ENCODE data around the gene AMDHD1. TPM values are rescaled to one million over a fixed set of nuclear protein-coding genes. Genes with fewer than 3 reads are reported as not detected.

Gene AMDHD1
- total RNA-seq, 1 experiment from 2014 or later = 21.6 TPM

GRCh38 chr12:95993907-95994306 lies 50.8 kb downstream of the AMDHD1 start:
- no peak for DNase-seq (ENCODE audit: extremely low read depth, low read depth)

GRCh38 chr12:95994476-95994875 lies 51.3 kb downstream of the AMDHD1 start:
- no peak for DNase-seq (ENCODE audit: extremely low read depth, low read depth)

DNA sequence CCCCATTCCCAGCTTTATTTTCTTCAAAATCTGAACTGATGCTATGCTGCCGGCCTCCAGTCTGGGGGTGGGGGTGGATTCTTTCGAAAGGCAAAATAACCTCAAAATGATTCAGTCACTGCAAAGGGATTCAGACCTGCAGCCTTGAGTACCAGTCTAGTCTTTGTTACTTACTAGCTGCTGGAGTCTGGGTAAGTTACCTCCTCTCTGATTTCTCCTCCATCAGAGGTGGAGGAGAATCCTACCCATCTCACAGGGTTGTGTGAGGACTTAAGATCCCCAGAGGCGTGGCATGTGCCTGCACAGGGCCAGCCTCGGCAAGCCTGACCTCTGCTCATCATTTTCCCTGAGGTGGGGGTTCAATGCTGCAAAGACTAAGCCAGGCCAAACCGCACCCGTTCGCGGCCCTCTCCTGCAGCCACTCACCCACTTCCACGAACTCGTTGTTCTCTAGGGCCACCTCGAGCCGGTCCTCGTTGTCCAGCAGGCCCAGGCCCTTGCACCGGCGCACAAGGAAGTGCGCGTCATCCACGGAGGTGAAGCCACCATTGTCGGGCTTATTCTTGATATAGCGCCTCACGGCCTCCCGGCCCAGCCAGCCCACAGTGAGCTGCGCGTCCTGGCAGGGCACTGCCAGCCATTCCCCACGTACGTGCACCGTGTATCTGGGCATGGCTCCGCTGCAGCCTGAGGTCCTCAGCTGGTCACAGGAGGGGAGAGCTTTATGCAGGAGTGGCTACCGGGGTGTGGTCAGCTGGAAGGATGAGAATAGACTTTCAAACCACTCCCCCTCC lies 52.3 kb downstream of the AMDHD1 start:
- DNase-seq (ENCODE audit: extremely low read depth, low read depth) = no peak

GRCh38 chr12:95996034-95996658 lies 53.0 kb downstream of the AMDHD1 start, which contains the start of gene HAL:
Gene HAL, minus strand, starts transcription at chr12:95996344. Its CDS starts 434 bp downstream, at chr12:95995910.
- DNase-seq (ENCODE audit: extremely low read depth, low read depth) = peak; percentile 61

DNA sequence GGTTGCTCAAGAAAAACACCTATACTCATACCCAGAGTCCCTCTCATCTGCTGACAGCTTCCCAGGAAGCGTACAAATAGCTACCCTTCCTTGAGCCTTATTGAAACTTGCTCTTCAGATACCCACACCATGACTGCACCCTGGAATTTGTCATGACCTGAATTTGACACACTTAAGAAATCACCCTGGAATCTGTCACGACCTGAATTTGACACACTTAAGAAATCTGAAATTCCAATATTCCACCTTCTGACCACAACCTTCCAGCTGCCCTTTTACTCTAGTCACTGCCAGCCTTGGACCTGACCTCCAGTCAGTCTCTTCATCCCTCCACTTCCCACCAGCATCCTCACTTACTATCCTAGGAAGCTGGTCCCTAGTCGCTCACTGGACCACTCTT lies 54.1 kb downstream of the AMDHD1 start:
- no peak for DNase-seq (ENCODE audit: extremely low read depth, low read depth)

DNA sequence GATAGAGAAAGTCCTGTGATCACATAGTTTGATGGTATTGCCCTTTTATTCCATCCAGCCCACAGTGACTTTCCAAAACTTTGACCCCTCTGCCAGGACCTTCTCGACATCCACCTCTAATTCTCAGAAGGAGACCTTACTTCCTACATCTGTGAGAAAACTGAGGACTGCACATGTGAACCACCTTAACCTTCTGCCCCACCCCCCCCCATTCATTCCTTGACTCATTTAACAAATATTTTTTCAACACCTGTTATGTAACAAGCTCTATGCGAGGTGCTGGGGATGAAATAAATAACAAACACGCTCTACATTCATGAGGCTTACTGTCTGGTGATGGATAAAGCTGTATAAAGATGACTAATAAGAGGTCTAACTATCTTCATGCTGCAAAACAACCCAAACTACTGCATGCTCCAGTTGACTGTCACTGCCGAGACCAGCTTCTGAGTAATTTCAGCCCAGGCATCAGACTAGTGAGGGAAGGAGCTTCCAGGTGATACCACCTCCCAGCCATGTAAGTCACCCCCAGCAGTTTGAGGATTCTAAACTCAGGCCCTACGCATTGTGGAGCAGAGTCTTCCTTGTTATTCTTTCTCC lies 54.9 kb downstream of the AMDHD1 start:
- DNase-seq (ENCODE audit: extremely low read depth, low read depth) = peak; percentile 7

GRCh38 chr12:95998611-95999286 lies 55.6 kb downstream of the AMDHD1 start:
- DNase-seq (ENCODE audit: extremely low read depth, low read depth) = peak; percentile 70

- no peak for DNase-seq (ENCODE audit: extremely low read depth, low read depth)
Measured at GRCh38 chr12:95999484-95999883, 56.4 kb downstream of the AMDHD1 start.

DNA sequence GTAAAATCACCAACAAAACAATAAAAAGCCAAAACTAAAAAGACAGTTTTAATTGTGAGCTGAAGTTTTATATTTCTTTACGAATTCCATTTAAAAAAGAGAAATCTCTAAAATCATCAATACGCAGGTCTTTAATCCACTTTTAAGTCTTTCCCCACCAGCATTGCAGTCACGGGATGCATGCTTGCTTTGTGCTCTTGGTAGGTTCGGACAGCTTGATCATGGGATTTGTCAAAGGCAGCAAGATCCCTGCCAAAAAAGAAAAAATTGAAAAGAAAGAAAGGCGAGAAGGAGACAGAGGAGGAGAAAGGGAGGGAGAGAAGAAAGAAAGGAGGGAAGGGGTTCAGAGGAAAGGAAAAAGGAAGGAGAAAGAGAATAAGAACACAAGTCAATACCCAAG lies 57.7 kb downstream of the AMDHD1 start:
- DNase-seq (ENCODE audit: extremely low read depth, low read depth) = no peak

DNA sequence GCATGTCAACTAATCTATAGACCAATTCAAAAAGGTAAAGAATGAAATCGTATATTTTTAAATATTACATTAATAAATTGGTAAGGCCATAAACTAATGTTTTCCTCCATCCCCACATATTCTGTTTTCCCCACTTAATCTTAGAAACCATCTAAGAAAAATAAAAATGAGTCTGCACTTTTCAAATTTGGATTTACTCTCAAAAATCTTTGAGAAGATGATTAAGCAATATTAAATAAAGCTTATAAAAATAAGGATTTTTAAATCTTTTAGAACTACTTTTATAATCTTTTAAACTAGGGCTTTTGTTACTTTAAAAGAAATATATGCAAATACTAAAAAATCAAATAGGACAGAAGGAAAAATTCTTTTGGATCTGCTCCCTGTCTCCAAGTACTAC lies 63.6 kb downstream of the AMDHD1 start:
- no peak for DNase-seq (ENCODE audit: extremely low read depth, low read depth)

DNA sequence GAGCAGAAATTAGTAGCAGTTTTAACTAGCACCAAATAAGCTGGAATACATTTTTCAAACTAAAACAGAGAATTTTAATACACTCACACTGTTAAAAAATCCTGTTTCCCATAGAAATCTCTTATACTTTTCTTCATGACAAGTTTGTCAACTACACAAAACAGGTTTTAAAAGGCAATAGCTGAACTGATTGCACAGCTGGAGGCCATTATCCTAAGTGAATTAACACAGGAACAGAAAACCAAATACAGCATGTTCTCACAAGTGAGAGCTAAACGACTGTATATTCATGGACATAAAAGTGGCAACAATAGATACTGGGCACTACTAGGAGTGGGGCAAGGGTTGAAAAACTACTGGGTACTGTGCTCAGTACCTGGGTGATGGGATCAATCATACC lies 64.6 kb downstream of the AMDHD1 start:
- no peak for DNase-seq (ENCODE audit: extremely low read depth, low read depth)

DNA sequence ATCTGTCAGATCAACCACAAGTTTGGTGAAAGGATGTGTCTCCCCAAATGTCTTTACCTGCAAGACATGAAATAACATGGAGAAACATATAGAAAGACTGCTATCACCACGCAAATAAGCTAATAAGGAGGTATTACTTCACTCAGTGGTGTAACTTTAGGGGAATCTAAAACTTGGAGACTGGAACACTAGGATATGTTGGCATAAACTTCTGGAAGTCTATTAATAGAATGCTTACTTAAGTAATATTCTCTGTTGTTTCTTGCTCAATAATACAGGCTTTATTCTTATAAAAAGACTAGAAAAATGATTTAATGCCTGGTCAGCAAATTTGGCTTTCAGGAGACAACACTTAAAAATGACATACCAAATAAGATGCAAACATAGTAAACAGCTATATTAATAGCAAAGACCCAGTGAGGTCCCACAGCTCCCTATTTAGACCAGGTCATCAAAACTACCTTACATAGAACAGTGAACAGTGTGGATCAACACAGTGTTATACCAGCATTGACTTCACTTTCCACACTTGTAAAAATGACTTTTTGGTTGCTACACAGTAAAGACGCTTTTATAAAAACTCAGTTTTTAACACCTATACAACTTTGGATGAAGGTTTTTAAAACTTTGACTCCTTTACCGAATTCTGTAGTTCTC lies 71.9 kb downstream of the AMDHD1 start:
- no peak for DNase-seq (ENCODE audit: extremely low read depth, low read depth)

- no peak for DNase-seq (ENCODE audit: extremely low read depth, low read depth)
Measured at GRCh38 chr12:96015672-96016071, 72.5 kb downstream of the AMDHD1 start.

Other genes with a start within 250 kb of the AMDHD1 start
- gene NTN4, start 152.6 kb upstream of the AMDHD1 start, total RNA-seq (2014; rRNA removed; shearing (Covaris generic)) = 68.1 and 86.7 TPM in 2 replicates
- gene SNRPF, start 84.4 kb upstream of the AMDHD1 start, total RNA-seq (2014; rRNA removed; shearing (Covaris generic)) = 40.0 and 46.0 TPM in 2 replicates
- 0.89 and 0.92 TPM in 2 replicates for gene CCDC38, start 717 bp upstream of the AMDHD1 start, total RNA-seq (2014; rRNA removed; shearing (Covaris generic))
- 2.9 and 4.3 TPM in 2 replicates for gene HAL, start 53.0 kb downstream of the AMDHD1 start, total RNA-seq (2014; rRNA removed; shearing (Covaris generic))
- 125 and 137 TPM in 2 replicates for gene LTA4H, start 92.3 kb downstream of the AMDHD1 start, total RNA-seq (2014; rRNA removed; shearing (Covaris generic))

Measured in NCI-H460 (cell line).